ENCODE data around the gene U2AF2.
A peak's percentile ranks its signal among the peaks of the same experiment; 100 is the strongest.

DNA sequence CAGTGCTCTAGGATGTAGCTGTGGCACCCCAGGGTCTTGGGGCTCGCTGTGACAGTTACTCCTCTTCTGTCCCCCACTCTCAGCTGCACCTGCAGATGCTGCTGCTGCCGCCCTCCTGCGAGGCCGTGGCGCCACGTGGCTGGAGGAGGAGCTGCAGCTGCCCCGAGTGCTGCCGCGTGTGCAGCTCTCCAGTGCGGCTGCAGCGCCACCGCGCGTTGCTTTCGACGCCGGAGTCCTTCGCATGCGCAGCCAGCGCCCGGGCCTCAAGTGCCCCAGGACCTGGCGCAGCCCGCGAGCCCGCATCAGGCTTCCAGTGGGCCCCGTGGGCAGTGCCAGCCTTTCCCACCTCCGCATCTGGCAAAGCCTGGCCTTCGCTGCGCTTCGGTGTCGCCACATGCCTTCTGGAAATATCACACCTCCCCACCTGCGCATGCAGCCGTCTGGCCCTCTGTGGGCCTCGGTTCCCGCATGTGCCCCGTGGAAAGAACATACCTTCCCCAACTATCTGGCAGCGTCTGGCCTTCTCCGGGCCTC, 14.7 kb upstream of the U2AF2 start:
- peak in 1 of 3 donors; percentile 58 for TF ChIP-seq POLR2AphosphoS5 (IDR thresholded peaks at IDR 0.05)
- no peak for TF ChIP-seq POLR2A (IDR thresholded peaks at IDR 0.05)

Measured in stomach (tissue), 4 donors.